ENCODE measurements around the gene MEGF8. TPM values are rescaled to one million over a fixed set of nuclear protein-coding genes. Genes with fewer than 3 reads are reported as not detected.

MEGF8 gene
- total and polyA plus RNA-seq, 2 of the 13 experiments (the other 11 are each of a cell fraction or from before 2014, with no cell fraction given): 4.0 to 8.8 TPM

- no peak overlapping the region for H3K4me3 ChIP-seq (replicated peaks in 1 of 3; ENCODE audit: insufficient read depth in 1 of 3, low read depth in 2 of 3, low read length in 3 of 3)
- CTCF ChIA-PET (ENCODE audit: low intra/inter-chr PET ratio, low total read pairs): no interaction called here
- H3K27ac ChIP-seq (ENCODE audit: extremely low read length, insufficient read depth, low read length): no peak overlapping the region
- H4K20me1 ChIP-seq (ENCODE audit: insufficient read depth, low read length): no peaks in the 10 kb centered on the region
- FAIRE-seq (no peak), DNase-seq (ENCODE audit: low spot score) (no peak), ATAC-seq (peak; percentile 65)
- peaks cover 25% of the 10 kb centered on the region for H3K4me1 ChIP-seq (ENCODE audit: insufficient read depth, low read length)
- no peaks in the 10 kb centered on the region for H3K36me3 ChIP-seq (replicated peaks in 1 of 2; ENCODE audit: control insufficient read depth in 1 of 2, insufficient read depth in 2 of 2, low read length in 2 of 2)
- no peaks in the 10 kb centered on the region for H3K79me2 ChIP-seq (ENCODE audit: insufficient read depth, low read length)
- H3K9ac ChIP-seq (ENCODE audit: insufficient read depth, low read depth, low read length): no peak overlapping the region
- POLR2A ChIA-PET: no interaction called here
- no peaks in the 10 kb centered on the region for H3K9me3 ChIP-seq (ENCODE audit: low read length)
- no TSS peak for BruUV-seq (replicated peaks)
- in situ Hi-C loops (cut with HindIII; ENCODE audit: extremely low pct_ligation_motif_present, low pct_unique_long_range_greater_than_20kb) (no loop called here), intact Hi-C loops (cut with micrococcal nuclease; ENCODE audit: unreplicated experiment) (no loop called here)
- WGBS (ENCODE audit: low lambda C conversion rate): 0% methylated on average over 1 of the region's 2 CpGs
- peaks cover 0 to 10% of the 10 kb centered on the region in 2 experiments; a peak in 3 of 5 replicates for H3K27me3 ChIP-seq (ENCODE audit: control insufficient read depth in 1 of 2, insufficient read depth in 2 of 2, low read length in 2 of 2)
- TF ChIP-seq POLR2AphosphoS2 (IDR thresholded peaks at IDR 0.05; ENCODE audit: low read depth, low read length): no peak
- no peak for TF ChIP-seq NAIF1 (CRISPR knock-in tag; IDR thresholded peaks at IDR 0.05; ENCODE audit: borderline replicate concordance)
- no peak for TF ChIP-seq FOXJ3 (CRISPR knock-in tag; IDR thresholded peaks at IDR 0.05; ENCODE audit: borderline replicate concordance)
- TF ChIP-seq CBX5 (CRISPR knock-in tag; IDR thresholded peaks at IDR 0.05; ENCODE audit: borderline replicate concordance): no peak
- TF ChIP-seq IKZF4 (CRISPR knock-in tag; IDR thresholded peaks at IDR 0.05; ENCODE audit: borderline replicate concordance, low read depth, not compliant biosample characterization): no peak
- peak; percentile 30; the same call in 1 of the 2 replicates for TF ChIP-seq STAG1 (CRISPR knock-in tag; IDR thresholded peaks at IDR 0.05)
- TF ChIP-seq ZFX (CRISPR knock-in tag; IDR thresholded peaks at IDR 0.05; ENCODE audit: low read depth): peak; percentile 23; the same call in 1 of the 2 replicates
- TF ChIP-seq JDP2 (CRISPR knock-in tag; IDR thresholded peaks at IDR 0.05; ENCODE audit: borderline replicate concordance): no peak
- peak; percentile 51 for TF ChIP-seq CTCF (CRISPR knock-in tag; IDR thresholded peaks at IDR 0.05)
- no peak for TF ChIP-seq BORCS8-MEF2B (CRISPR knock-in tag; IDR thresholded peaks at IDR 0.05)
- no peak for TF ChIP-seq ZBED4 (CRISPR knock-in tag; IDR thresholded peaks at IDR 0.05; ENCODE audit: borderline replicate concordance)
- TF ChIP-seq YY1 (IDR thresholded peaks at IDR 0.05; ENCODE audit: insufficient read depth, insufficient replicate concordance, low read depth, low read length): no peak
- no peak overlapping the region for H3K4me2 ChIP-seq (ENCODE audit: low read depth, low read length)
- no peak overlapping the region for H2AFZ ChIP-seq (ENCODE audit: low read length)
Measured at GRCh38 chr19:42311657-42312056, 13.8 kb upstream of the MEGF8 start.
